IMR-90 (cell line): ENCODE results near the gene IMPDH1. TPM values are rescaled to one million over a fixed set of nuclear protein-coding genes. Genes with fewer than 3 reads are reported as not detected.

Experiments
- ATAC-seq: fragments of 200-7000 bp; cut with Tn5 transposase; 2 replicates; pipeline ENCODE4 v1.9.1; 2020; ENCODE audit warnings: low read depth, mild to moderate bottlenecking, moderate library complexity
- BruUV-seq: library from RNA; stranded (reverse); fragments of 400-500 nt; replicated peaks from 2 replicates; lab custom pipeline; 2021; lab: Mats Ljungman, UMichigan
- CTCF ChIA-PET: fragments of 300-600 bp; formaldehyde crosslinking; extraction: SDS; loops from one replicate; lab custom pipeline; 2021; ENCODE audit warnings: antibody characterized with exemption; lab: Yijun Ruan, JAX
- POLR2A ChIA-PET: fragments of 300-600 bp; sonication (Branson Sonifier 250); formaldehyde crosslinking; loops from one replicate; lab custom pipeline; 2022; ENCODE audit warnings: antibody characterized with exemption; ENCODE audit not compliant: unreplicated experiment; lab: Charles Lee
- DNase-seq: peaks from one replicate; pipeline ENCODE4 v3.0.0; 2013
- H2AFZ ChIP-seq: replicated peaks from 2 replicates; pipeline ENCODE3; 2013; ENCODE audit warnings: low read length, mild to moderate bottlenecking; ENCODE audit not compliant: poor library complexity
- H2AK5ac ChIP-seq: 2 replicates; pipeline ENCODE4 v1.6.1; 2013; ENCODE audit warnings: low read depth, low read length, inconsistent platforms
- H2AK9ac ChIP-seq: replicated peaks from 2 replicates; pipeline ENCODE3; 2013; ENCODE audit warnings: mild to moderate bottlenecking, low read depth, low read length, moderate library complexity; ENCODE audit not compliant: poor library complexity
- H2BK120ac ChIP-seq: 2 replicates; pipeline ENCODE4 v1.6.1; 2013; ENCODE audit warnings: low read depth, low read length, inconsistent platforms
- H2BK15ac ChIP-seq: 3 replicates; pipeline ENCODE4 v1.6.1; 2013; ENCODE audit warnings: low read depth, low read length, inconsistent platforms
- H2BK20ac ChIP-seq: 2 replicates; pipeline ENCODE4 v1.6.1; 2013; ENCODE audit warnings: low read depth, mild to moderate bottlenecking, inconsistent platforms, low read length, moderate library complexity
- H2BK5ac ChIP-seq: 2 replicates; pipeline ENCODE4 v1.6.1; 2013; ENCODE audit warnings: mild to moderate bottlenecking, low read depth, low read length, inconsistent platforms; ENCODE audit not compliant: poor library complexity, severe bottlenecking
- H3K14ac ChIP-seq: replicated peaks from 2 replicates; pipeline ENCODE4 v1.6.1; 2013; ENCODE audit warnings: low read depth, low read length, inconsistent platforms
- H3K18ac ChIP-seq: 2 replicates; pipeline ENCODE4 v1.6.1; 2013; ENCODE audit warnings: low read depth, low read length, control low read depth
- H3K23ac ChIP-seq: 2 replicates; pipeline ENCODE4 v1.6.1; 2013; ENCODE audit warnings: low read depth, low read length, inconsistent platforms
- H3K27ac ChIP-seq: 2 replicates; pipeline ENCODE4 v1.5.1; 2013; ENCODE audit warnings: mild to moderate bottlenecking, control low read depth, low read length; ENCODE audit not compliant: insufficient read depth
- H3K27me3 ChIP-seq: 2 replicates; pipeline ENCODE4 v1.6.1; 2013; ENCODE audit warnings: low read length; ENCODE audit not compliant: control insufficient read depth, insufficient read depth
- H3K36me3 ChIP-seq: 2 replicates; pipeline ENCODE4 v1.6.1; 2013; ENCODE audit warnings: low read length, mixed read lengths; ENCODE audit not compliant: control insufficient read depth, insufficient read depth
- H3K4ac ChIP-seq: 2 replicates; pipeline ENCODE4 v1.6.1; 2013; ENCODE audit warnings: low read depth, low read length, inconsistent platforms
- H3K4me1 ChIP-seq: 2 replicates; pipeline ENCODE4 v1.6.1; 2013; ENCODE audit warnings: low read length, mixed read lengths; ENCODE audit not compliant: control insufficient read depth, insufficient read depth
- H3K4me2 ChIP-seq: 2 replicates; pipeline ENCODE4 v1.6.1; 2013; ENCODE audit warnings: low read depth, mild to moderate bottlenecking, control low read depth, low read length, moderate library complexity
- H3K4me3 ChIP-seq: 2 replicates; pipeline ENCODE4 v1.5.1; 2013; ENCODE audit warnings: low read depth, mild to moderate bottlenecking, control low read depth, low read length, moderate library complexity; ENCODE audit not compliant: insufficient read depth
- H3K56ac ChIP-seq: 2 replicates; pipeline ENCODE4 v1.6.1; 2013; ENCODE audit warnings: low read length, inconsistent platforms; ENCODE audit not compliant: insufficient read depth; ENCODE audit errors: extremely low read depth
- H3K79me1 ChIP-seq, 2 experiments: 2 replicates each; pipeline ENCODE4 v1.6.1; 2013; ENCODE audit warnings: low read length in 2 of 2, inconsistent platforms in 1 of 2, low read depth in 1 of 2
- H3K9ac ChIP-seq: 2 replicates; pipeline ENCODE4 v1.6.1; 2013; ENCODE audit warnings: low read depth, low read length, control low read depth
- H3K9me1 ChIP-seq: 2 replicates; pipeline ENCODE4 v1.6.1; 2013; ENCODE audit warnings: low read length, inconsistent platforms; ENCODE audit not compliant: insufficient read depth
- H3K9me3 ChIP-seq: 2 replicates; pipeline ENCODE4 v1.6.1; 2013; ENCODE audit warnings: low read length; ENCODE audit not compliant: control insufficient read depth, insufficient read depth
- H4K20me1 ChIP-seq: 2 replicates; pipeline ENCODE4 v1.6.1; 2013; ENCODE audit warnings: low read length, inconsistent platforms; ENCODE audit not compliant: insufficient read depth
- H4K5ac ChIP-seq: 2 replicates; pipeline ENCODE4 v1.6.1; 2013; ENCODE audit warnings: mild to moderate bottlenecking, low read depth, low read length, control low read depth
- H4K8ac ChIP-seq, 2 experiments: 2 replicates each; pipeline ENCODE4 v1.6.1; 2013; ENCODE audit warnings: low read depth in 2 of 2, low read length in 2 of 2, control low read depth in 1 of 2, inconsistent platforms in 1 of 2
- H4K91ac ChIP-seq: 2 replicates; pipeline ENCODE4 v1.6.1; 2013; ENCODE audit warnings: low read depth, low read length, inconsistent platforms; ENCODE audit not compliant: insufficient read depth
- BHLHE40 ChIP-seq: fragments of 150-350 bp; IDR thresholded peaks from 2 replicates; pipeline ENCODE4 v1.6.1; 2016; ENCODE audit warnings: mild to moderate bottlenecking, low read depth, low read length
- CEBPB ChIP-seq: IDR thresholded peaks from 2 replicates; pipeline ENCODE4 v1.6.1; 2012; ENCODE audit warnings: low read depth, low read length, improper control_type of control experiment
- CHD1 ChIP-seq: IDR thresholded peaks from 2 replicates; pipeline ENCODE4 v1.6.1; 2012; ENCODE audit warnings: low read depth, low read length, improper control_type of control experiment
- POLR2A ChIP-seq: IDR thresholded peaks from 2 replicates; pipeline ENCODE4 v1.6.1; 2012; ENCODE audit warnings: mild to moderate bottlenecking, low read depth, low read length
- RCOR1 ChIP-seq: IDR thresholded peaks from 2 replicates; pipeline ENCODE4 v1.6.1; 2012; ENCODE audit warnings: mild to moderate bottlenecking, low read length, improper control_type of control experiment; ENCODE audit not compliant: insufficient replicate concordance
- RFX5 ChIP-seq: IDR thresholded peaks from 2 replicates; pipeline ENCODE4 v1.8.0; 2012; ENCODE audit warnings: low read depth, mild to moderate bottlenecking, low read length, moderate library complexity
- SMC3 ChIP-seq: fragments of 150-350 bp; IDR thresholded peaks from 2 replicates; pipeline ENCODE4 v1.6.1; 2016; ENCODE audit warnings: low read depth, mild to moderate bottlenecking, antibody characterized with exemption, low read length, moderate library complexity
- WGBS, 2 experiments: methylation state at CpG; one replicate each; pipeline versions ENCODE4 v1.1.5 to v1.1.7; 2013; ENCODE audit warnings: missing lambda C conversion rate in 2 of 2; ENCODE audit not compliant: insufficient read length in 1 of 2; ENCODE audit errors: extremely low coverage in 2 of 2; 5-methylcytosine and 5-hydroxymethylcytosine counted together
- dilution Hi-C: fragments of 300-500 bp; cut with HindIII; formaldehyde crosslinking; loops from one replicate; pipeline ENCODE4 v1.14.3; 2018; ENCODE audit warnings: low sequenced_read_pairs; ENCODE audit not compliant: unreplicated experiment
- in situ Hi-C: fragments of 300-500 bp; cut with MboI; formaldehyde crosslinking; loops from 3 replicates; pipeline ENCODE4 v1.14.3; 2019; ENCODE audit warnings: low sequenced_read_pairs, inconsistent platforms, mixed read lengths
- intact Hi-C: fragments of 100-400 bp; cut with micrococcal nuclease; formaldehyde crosslinking; loops from 2 replicates; pipeline ENCODE4 v1.10.0; 2022
- polyA plus RNA-seq, 3 experiments: library from polyadenylated mRNA; depleted of rRNA; stranded (reverse); fragments of >200 nt; gene quantifications; 2 replicates each; pipeline ENCODE4 v1.2.3, GENCODE V29; 2012; ENCODE audit warnings: low replicate concordance in 1 of 3
- total RNA-seq: library from RNA; depleted of rRNA; stranded (reverse); fragments of >200 nt; gene quantifications from 2 replicates; pipeline ENCODE4 v1.2.3, GENCODE V29; 2012

IMPDH1 gene
- total and polyA plus RNA-seq, 2 of the 4 experiments (the other 2 are of a cell fraction) = 49.5 to 69.3 TPM

GRCh38 chr7:128358233-128358632 is 51.5 kb downstream of the IMPDH1 start:
- H2AFZ ChIP-seq = no peak overlapping the region
- no peaks in the 10 kb centered on the region for H3K79me1 ChIP-seq
- no peak overlapping the region for H3K4me2 ChIP-seq
- no peaks in the 10 kb centered on the region; the same call in 1 of the 2 replicates for H3K4me1 ChIP-seq
- in situ Hi-C loops (no loop called here), dilution Hi-C loops (no loop called here), intact Hi-C loops (no loop called here)
- H4K20me1 ChIP-seq = 0 out of 2 replicates have a peak, but pooled peaks cover 3% of the 10 kb centered on the region
- no peak overlapping the region for H4K91ac ChIP-seq
- no peak overlapping the region for H2BK5ac ChIP-seq
- no peak overlapping the region for H3K56ac ChIP-seq
- no peak overlapping the region for H3K14ac ChIP-seq
- ATAC-seq (no peak), DNase-seq (no peak)
- CTCF ChIA-PET = interaction anchor here (2.4 kb wide), 1 partner anchor 11 kb away, joined by 7 read pairs; no protein-coding TSS in a partner anchor
- WGBS, 2 experiments = no CpG with 5 or more reads among the region's 1 CpG
- no peaks in the 10 kb centered on the region for H3K9me3 ChIP-seq
- no peak for TF ChIP-seq SMC3
- no peak for TF ChIP-seq RFX5
- no peak for TF ChIP-seq CHD1
- no peak for TF ChIP-seq BHLHE40
- no peak for TF ChIP-seq RCOR1
- TF ChIP-seq POLR2A = no peak
- no peak for TF ChIP-seq CEBPB
- no peak overlapping the region for H2AK9ac ChIP-seq
- no peak overlapping the region for H2BK20ac ChIP-seq
- H3K9me1 ChIP-seq = no peaks in the 10 kb centered on the region
- no peak overlapping the region for H2BK15ac ChIP-seq
- H2AK5ac ChIP-seq = no peak overlapping the region
- no peak overlapping the region for H2BK120ac ChIP-seq
- no peak overlapping the region for H3K4me3 ChIP-seq
- no TSS peak for BruUV-seq
- peaks cover 82% of the 10 kb centered on the region for H3K27me3 ChIP-seq
- no peak overlapping the region for H3K23ac ChIP-seq
- H3K36me3 ChIP-seq = no peaks in the 10 kb centered on the region
- H3K27ac ChIP-seq = no peak overlapping the region
- no peak overlapping the region for H4K5ac ChIP-seq
- H4K8ac ChIP-seq = no peak overlapping the region
- H3K9ac ChIP-seq = no peak overlapping the region
- H3K4ac ChIP-seq = no peak overlapping the region
- H3K18ac ChIP-seq = no peak overlapping the region
- POLR2A ChIA-PET = no interaction called here
